Nephron (organoid): ENCODE data around the gene MRPS12.

ENCODE experiments used
- H3K27ac Mint-ChIP-seq, 3 experiments: 2 replicates each; pipeline ENCODE4 v1.8.0; 2020; ENCODE audit warnings: mixed read lengths in 3 of 3, mild to moderate bottlenecking in 2 of 3, moderate library complexity in 1 of 3
- H3K27me3 Mint-ChIP-seq: 2 replicates; pipeline ENCODE4 v1.8.0; 2021; ENCODE audit warnings: low read depth, mild to moderate bottlenecking, moderate library complexity, mixed read lengths
- H3K36me3 Mint-ChIP-seq: 2 replicates; pipeline ENCODE4 v1.8.0; 2020; ENCODE audit warnings: low read depth, mixed read lengths
- H3K4me1 Mint-ChIP-seq: 2 replicates; pipeline ENCODE4 v1.8.0; 2020; ENCODE audit warnings: mixed read lengths
- H3K4me3 Mint-ChIP-seq, 3 experiments: 2 replicates each; pipeline ENCODE4 v1.8.0; 2020; ENCODE audit warnings: mild to moderate bottlenecking in 3 of 3, mixed read lengths in 3 of 3, moderate library complexity in 2 of 3
- H3K9me3 Mint-ChIP-seq: 2 replicates; pipeline ENCODE4 v1.8.0; 2020; ENCODE audit warnings: mixed read lengths
- CTCF ChIP-seq, 3 experiments: fragments of 200-600 bp; sonication (generic); IDR thresholded peaks; one replicate each; pipeline ENCODE4 v1.5.0; 2021; ENCODE audit warnings: antibody characterized with exemption in 3 of 3; ENCODE audit not compliant: unreplicated experiment in 3 of 3

Gene MRPS12

GRCh38 chr19:38924388-38924787, 6.4 kb upstream of the MRPS12 start:
- Mint-ChIP-seq H3K27ac (no peak overlapping the region), H3K4me1 (peaks cover under 1% of the 10 kb centered on the region), H3K27me3 (no peaks in the 10 kb centered on the region), H3K9me3 (no peaks in the 10 kb centered on the region), H3K36me3 (peaks cover 35% of the 10 kb centered on the region), H3K4me3 (no peak overlapping the region)
- TF ChIP-seq CTCF (IDR thresholded peaks at IDR 0.05; ENCODE audit: unreplicated experiment in 3 of 3), result no peak

- Mint-ChIP-seq H3K27me3 (no peaks in the 10 kb centered on the region), H3K36me3 (peaks cover 32% of the 10 kb centered on the region), H3K27ac (peak overlapping the region in 1 of 3 experiments; percentile 8), H3K9me3 (no peaks in the 10 kb centered on the region), H3K4me1 (peaks cover 15% of the 10 kb centered on the region), H3K4me3 (peak overlapping the region; percentile 99 to 100 (median 99))
- TF ChIP-seq CTCF (IDR thresholded peaks at IDR 0.05; ENCODE audit: unreplicated experiment in 3 of 3), result no peak
Measured at GRCh38 chr19:38928391-38929001, 2.2 kb upstream of the MRPS12 start.

- peak within 1 kb of the TSS; percentile 99 to 100 (median 99) for H3K4me3 Mint-ChIP-seq
- H3K27me3 Mint-ChIP-seq, result no peaks in the 10 kb centered on the region
- peak; percentile 100 for TF ChIP-seq CTCF (IDR thresholded peaks at IDR 0.05; ENCODE audit: unreplicated experiment in 3 of 3)
- H3K4me1 Mint-ChIP-seq, result peaks cover 15% of the 10 kb centered on the region
- H3K36me3 Mint-ChIP-seq, result peaks cover 37% of the 10 kb centered on the region
- H3K9me3 Mint-ChIP-seq, result peaks cover 5% of the 10 kb centered on the region
- H3K27ac Mint-ChIP-seq, result peak within 1 kb of the TSS; percentile 93 to 99 (median 98)
Measured at GRCh38 chr19:38929929-38930775, 592 bp upstream of the MRPS12 start, which contains the start of gene SARS2. SARS2 (minus strand) TSS chr19:38930763; CDS start chr19:38930736, 27 bp downstream.

GRCh38 chr19:38931521-38931793, 713 bp downstream of the MRPS12 start:
- no peak for TF ChIP-seq CTCF (IDR thresholded peaks at IDR 0.05; ENCODE audit: unreplicated experiment in 3 of 3)
- H3K27me3 Mint-ChIP-seq, result no peaks in the 10 kb centered on the region
- H3K9me3 Mint-ChIP-seq, result peaks cover 9% of the 10 kb centered on the region
- H3K27ac Mint-ChIP-seq, result peak overlapping the region; percentile 54 to 99 (median 93)
- H3K4me3 Mint-ChIP-seq, result peak overlapping the region; percentile 99 to 100 (median 99)
- H3K36me3 Mint-ChIP-seq, result peaks cover 46% of the 10 kb centered on the region
- peaks cover 15% of the 10 kb centered on the region for H3K4me1 Mint-ChIP-seq

- Mint-ChIP-seq H3K27me3 (no peaks in the 10 kb centered on the region), H3K36me3 (peaks cover 49% of the 10 kb centered on the region), H3K27ac (no peak overlapping the region), H3K4me1 (peaks cover 15% of the 10 kb centered on the region), H3K9me3 (peaks cover 9% of the 10 kb centered on the region), H3K4me3 (peak overlapping the region; percentile 69 to 82 (median 79))
- TF ChIP-seq CTCF (IDR thresholded peaks at IDR 0.05; ENCODE audit: unreplicated experiment in 3 of 3), result peak in 2 of 3 experiments; percentile 19 to 32
Measured at GRCh38 chr19:38932425-38933179, 1.9 kb downstream of the MRPS12 start.
